CD4-positive, alpha-beta T cell (primary cell): ENCODE data around the gene SLC38A10. TPM values are rescaled to one million over a fixed set of nuclear protein-coding genes. Genes with fewer than 3 reads are reported as not detected.

ENCODE experiments used
- ATAC-seq: fragments of 200-7000 bp; cut with Tn5 transposase; one replicate; pipeline ENCODE4 v1.10.0; 2022; ENCODE audit warnings: mild to moderate bottlenecking; ENCODE audit not compliant: poor library complexity
- CTCF ChIA-PET: fragments of 350-600 bp; sonication (Branson Sonifier 250); formaldehyde crosslinking; loops from one replicate; lab custom pipeline; 2021; ENCODE audit warnings: antibody characterized with exemption, inconsistent platforms; lab: Charles Lee
- POLR2A ChIA-PET: fragments of 350-600 bp; sonication (Branson Sonifier 250); formaldehyde crosslinking; loops from one replicate; lab custom pipeline; 2021; ENCODE audit warnings: antibody characterized with exemption, inconsistent platforms; lab: Charles Lee
- DNase-seq, 14 experiments: peaks; one replicate each; pipeline ENCODE4 v3.0.0-alpha.2; 2013 to 2020; ENCODE audit warnings: mixed read lengths in 2 of 14
- H3K27ac ChIP-seq, 2 donors: one replicate each; pipeline versions ENCODE4 v1.5.1 to v1.7.0; 2013; ENCODE audit warnings: low read length in 2 of 2, low read depth in 1 of 2, mild to moderate bottlenecking in 1 of 2
- H3K27me3 ChIP-seq, 2 experiments: 1 replicate in 1 of 2; 2 replicates in 1 of 2; pipeline versions ENCODE4 v1.6.1 to v1.7.0; 2013; ENCODE audit warnings: low read length in 2 of 2, control low read depth in 1 of 2, mild to moderate bottlenecking in 1 of 2, moderate library complexity in 1 of 2; ENCODE audit not compliant: insufficient read depth in 2 of 2, control insufficient read depth in 1 of 2
- H3K36me3 ChIP-seq: one replicate; pipeline ENCODE4 v1.6.1; 2013; ENCODE audit warnings: low read length, control low read depth; ENCODE audit not compliant: insufficient read depth
- H3K4me1 ChIP-seq: one replicate; pipeline ENCODE4 v1.6.1; 2013; ENCODE audit warnings: low read length, control low read depth; ENCODE audit not compliant: insufficient read depth
- H3K4me3 ChIP-seq: one replicate; pipeline ENCODE4 v1.5.1; 2013; ENCODE audit warnings: mild to moderate bottlenecking, low read length, moderate library complexity
- H3K9me3 ChIP-seq, 2 experiments: 1 replicate in 1 of 2; 2 replicates in 1 of 2; pipeline versions ENCODE4 v1.6.1 to v1.7.0; 2013; ENCODE audit warnings: low read length in 2 of 2, mild to moderate bottlenecking in 2 of 2, control low read depth in 1 of 2, moderate library complexity in 1 of 2; ENCODE audit not compliant: control insufficient read depth in 1 of 2, insufficient read depth in 1 of 2
- H3K27ac Mint-ChIP-seq: one replicate; pipeline ENCODE4 v1.8.0; 2020; ENCODE audit warnings: mixed read lengths
- H3K27me3 Mint-ChIP-seq: one replicate; pipeline ENCODE4 v1.8.0; 2021; ENCODE audit warnings: mixed read lengths
- H3K36me3 Mint-ChIP-seq: one replicate; pipeline ENCODE4 v1.8.0; 2021; ENCODE audit warnings: low read depth, mixed read lengths
- H3K4me1 Mint-ChIP-seq: one replicate; pipeline ENCODE4 v1.8.0; 2021; ENCODE audit warnings: low read depth, mixed read lengths
- H3K4me3 Mint-ChIP-seq: one replicate; pipeline ENCODE4 v1.8.0; 2020; ENCODE audit warnings: mild to moderate bottlenecking, mixed read lengths
- H3K9me3 Mint-ChIP-seq: one replicate; pipeline ENCODE4 v1.8.0; 2020; ENCODE audit warnings: mixed read lengths
- CTCF ChIP-seq: fragments of 200-600 bp; IDR thresholded peaks from one replicate; pipeline ENCODE4 v1.8.0; 2022; ENCODE audit warnings: antibody characterized with exemption, mild to moderate bottlenecking
- intact Hi-C, 2 experiments: fragments of 100-400 bp; cut with DNase I in 1 of 2; cut with micrococcal nuclease in 1 of 2; formaldehyde crosslinking; loops; one replicate each; pipeline versions ENCODE4 v1.15.1 to v1.9.0; 2023 to 2025; cut with DNase I, micrococcal nuclease
- total RNA-seq, 174 experiments: library from RNA in 2 of 174; stranded (reverse) in 2 of 174; gene quantifications; one replicate each; pipeline ENCODE4 v1.2.3 and lab custom pipeline; 2021 to 2026

SLC38A10 gene
- total RNA-seq, 2 experiments from 2014 or later = 22.8 to 26.4 TPM

DNA sequence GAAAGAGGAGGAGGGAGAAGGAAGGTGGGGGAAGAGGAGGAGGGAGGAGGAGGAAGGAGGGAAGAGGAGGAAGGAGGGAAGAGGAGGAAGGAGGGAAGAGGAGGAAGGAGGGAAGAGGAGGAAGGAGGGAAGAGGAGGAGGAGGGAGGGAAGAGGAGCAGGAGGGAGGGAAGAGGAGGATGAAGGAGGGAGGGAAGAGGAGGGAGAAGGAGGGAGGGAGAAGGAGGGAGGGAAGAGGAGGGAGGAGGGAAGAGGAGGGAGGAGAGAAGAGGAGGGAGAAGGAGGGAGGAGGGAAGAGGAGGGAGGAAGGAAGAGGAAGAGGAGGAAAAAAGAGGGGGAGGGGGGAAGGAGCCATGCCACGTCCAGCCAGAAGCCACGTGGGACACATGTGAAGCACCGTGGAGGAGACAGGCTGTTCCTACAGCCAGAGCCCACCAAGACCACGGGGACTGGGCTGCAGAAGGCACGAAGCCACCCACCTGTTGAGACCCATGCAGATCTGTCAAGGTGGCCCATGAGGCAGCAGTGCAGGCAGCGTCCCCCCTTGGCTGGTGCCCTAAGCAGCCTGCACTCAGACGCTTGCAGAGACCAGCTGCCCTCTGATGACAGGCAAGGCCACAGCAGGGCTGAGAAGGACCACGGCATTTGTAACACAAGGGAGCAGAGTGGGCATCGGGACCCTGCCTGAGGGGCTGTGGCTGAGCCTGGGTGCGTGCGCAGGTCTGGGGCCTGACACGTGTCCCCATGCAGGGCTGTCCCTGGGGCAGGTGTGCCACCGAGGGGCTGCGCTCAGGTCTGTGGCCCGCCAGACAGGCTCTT, 45.7 kb downstream of the SLC38A10 start:
- no peak overlapping the region for H3K4me3 Mint-ChIP-seq
- peaks cover 11% of the 10 kb centered on the region for H3K4me1 Mint-ChIP-seq
- no peaks in the 10 kb centered on the region for H3K4me1 ChIP-seq
- H3K4me3 ChIP-seq = no peak overlapping the region
- no peaks in the 10 kb centered on the region for H3K27me3 Mint-ChIP-seq
- H3K36me3 Mint-ChIP-seq = peaks cover 23% of the 10 kb centered on the region
- ChIA-PET CTCF (no interaction called here), POLR2A (no interaction called here)
- H3K9me3 Mint-ChIP-seq = no peaks in the 10 kb centered on the region
- TF ChIP-seq CTCF = no peak
- no peak overlapping the region for H3K27ac Mint-ChIP-seq
- DNase-seq (peak in 2 of 14 experiments; percentile 35 to 67), ATAC-seq (no peak)
- peaks cover 40% of the 10 kb centered on the region for H3K36me3 ChIP-seq
- intact Hi-C loops = loop anchor here in 1 of 2 experiments (5.0 kb wide), 1 partner anchor 48 kb away; the partner anchor contains the start of gene SLC38A10
- H3K27me3 ChIP-seq = no peaks in the 10 kb centered on the region
- H3K9me3 ChIP-seq = no peaks in the 10 kb centered on the region
- no peak overlapping the region for H3K27ac ChIP-seq

GRCh38 chr17:81248649-81249048, 46.5 kb downstream of the SLC38A10 start:
- H3K9me3 ChIP-seq = no peaks in the 10 kb centered on the region
- Mint-ChIP-seq H3K4me1 (peaks cover 7% of the 10 kb centered on the region), H3K36me3 (peaks cover 18% of the 10 kb centered on the region), H3K27ac (no peak overlapping the region), H3K4me3 (no peak overlapping the region), H3K27me3 (no peaks in the 10 kb centered on the region), H3K9me3 (no peaks in the 10 kb centered on the region)
- TF ChIP-seq CTCF = no peak
- H3K36me3 ChIP-seq = peaks cover 40% of the 10 kb centered on the region
- no peaks in the 10 kb centered on the region for H3K27me3 ChIP-seq
- CTCF ChIA-PET = no interaction called here
- ATAC-seq (no peak), DNase-seq (no peak)
- POLR2A ChIA-PET = no interaction called here
- no peak overlapping the region for H3K4me3 ChIP-seq
- no peaks in the 10 kb centered on the region for H3K4me1 ChIP-seq
- H3K27ac ChIP-seq = no peak overlapping the region
- intact Hi-C loops = no loop called here

DNA sequence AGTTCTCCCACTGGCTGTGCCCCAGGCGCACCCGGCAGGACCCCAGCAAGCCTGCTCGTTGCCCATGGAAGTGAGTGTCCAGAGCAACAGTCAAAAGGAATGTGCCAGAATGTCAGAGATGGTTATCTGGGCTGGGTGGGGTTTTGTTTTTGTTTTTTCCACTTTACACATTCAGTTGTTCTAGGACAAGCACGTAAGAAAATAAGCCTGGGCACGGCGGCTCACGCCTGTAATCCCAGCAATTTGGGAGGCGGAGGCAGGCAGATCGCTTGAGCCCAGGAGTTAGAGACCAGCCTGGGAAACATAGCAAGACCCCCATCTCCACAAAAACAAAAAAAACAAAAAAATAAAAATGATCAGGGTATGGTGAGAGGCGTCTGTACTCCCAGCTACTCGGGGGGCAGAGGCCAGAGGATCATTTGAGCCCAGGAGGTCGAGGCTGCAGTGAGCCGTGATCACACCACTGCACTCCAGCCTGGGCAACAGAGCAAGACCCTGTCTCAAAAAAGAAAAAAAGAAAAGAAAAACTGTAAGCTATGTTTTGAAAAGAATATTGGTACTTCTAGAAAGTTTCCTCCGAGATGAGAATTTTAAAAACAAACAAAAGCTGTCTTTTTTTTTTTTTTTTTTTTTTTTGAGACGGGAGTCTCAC, 47.6 kb downstream of the SLC38A10 start:
- H3K27me3 Mint-ChIP-seq = no peaks in the 10 kb centered on the region
- peaks cover 8% of the 10 kb centered on the region for H3K36me3 Mint-ChIP-seq
- H3K9me3 Mint-ChIP-seq = no peaks in the 10 kb centered on the region
- Histone ChIP-seq H3K36me3 (peaks cover 34% of the 10 kb centered on the region), H3K4me1 (no peaks in the 10 kb centered on the region), H3K4me3 (no peak overlapping the region), H3K27ac (no peak overlapping the region), H3K27me3 (no peaks in the 10 kb centered on the region), H3K9me3 (no peaks in the 10 kb centered on the region)
- DNase-seq = no peak
- no peaks in the 10 kb centered on the region for H3K4me1 Mint-ChIP-seq
- no peak overlapping the region for H3K27ac Mint-ChIP-seq
- no peak for TF ChIP-seq CTCF
- POLR2A ChIA-PET = no interaction called here
- H3K4me3 Mint-ChIP-seq = no peak overlapping the region
- intact Hi-C loops = no loop called here
- ATAC-seq = no peak
- CTCF ChIA-PET = no interaction called here
